ENCODE measurements around the gene LARP1B.
"Not testable (repeated sequence)": the region's sequence is repeated elsewhere in the genome, so short reads cannot be mapped to it uniquely, and the experiment has no call there.

The LARP1B gene

GRCh38 chr4:128141866-128142265 lies 80.8 kb downstream of the LARP1B start:
- no peak for DNase-seq

- no peak for DNase-seq
These were observed 84.6 kb downstream of the LARP1B start for GRCh38 chr4:128145727-128146126.

DNA sequence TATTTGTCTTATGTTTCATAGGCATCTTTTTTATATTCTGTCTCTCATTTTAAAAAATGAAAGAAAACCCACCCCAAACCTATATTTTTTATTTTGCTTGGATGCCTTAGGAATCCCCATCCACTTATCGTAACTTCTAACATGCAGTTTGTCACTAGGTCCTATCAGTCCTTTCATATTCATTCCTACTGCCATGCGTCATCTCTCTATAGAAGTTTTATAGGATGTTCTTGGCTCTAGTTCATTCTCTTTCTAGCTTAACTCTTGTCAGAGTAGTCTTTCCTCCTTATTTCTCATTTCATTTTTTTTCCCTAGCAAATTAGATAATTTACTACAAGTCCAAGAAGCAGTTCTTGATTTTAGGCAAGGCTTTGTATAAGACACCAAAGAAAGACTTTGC lies 92.7 kb downstream of the LARP1B start:
- no peak for DNase-seq

- DNase-seq: no peak
These were observed 94.2 kb downstream of the LARP1B start for GRCh38 chr4:128155231-128155855.

- DNase-seq: no peak
These were observed 94.9 kb downstream of the LARP1B start for GRCh38 chr4:128155874-128156456.

GRCh38 chr4:128156472-128156871 lies 95.4 kb downstream of the LARP1B start:
- DNase-seq: not testable (repeated sequence)

GRCh38 chr4:128158894-128159293 lies 97.8 kb downstream of the LARP1B start:
- DNase-seq: no peak

- DNase-seq: no peak
These were observed 98.9 kb downstream of the LARP1B start for GRCh38 chr4:128159967-128160366.

DNA sequence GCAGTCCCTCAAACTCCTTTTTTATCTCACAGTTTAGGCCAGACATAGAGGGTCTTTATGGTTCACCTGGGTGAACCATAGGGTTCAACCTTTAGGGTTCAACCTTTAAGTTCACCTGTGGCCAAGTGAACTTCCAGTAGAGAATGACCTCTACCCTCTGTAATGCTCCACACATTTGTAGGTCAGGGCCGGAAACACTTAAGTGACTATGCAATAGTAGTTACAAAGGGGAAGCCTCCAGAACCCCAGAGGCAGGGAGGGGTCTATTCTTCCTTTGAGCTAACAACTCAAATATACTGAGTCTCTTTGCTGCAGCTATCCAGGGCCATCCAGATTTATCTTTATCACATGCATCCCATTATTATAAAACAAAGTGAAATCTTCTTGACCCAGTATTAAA lies 100.0 kb downstream of the LARP1B start:
- no peak for DNase-seq

GRCh38 chr4:128162434-128162833 lies 101.3 kb downstream of the LARP1B start:
- DNase-seq: no peak

- DNase-seq: no peak
These were observed 102.3 kb downstream of the LARP1B start for GRCh38 chr4:128163177-128164117.

GRCh38 chr4:128166982-128167381 lies 105.9 kb downstream of the LARP1B start:
- DNase-seq: no peak

- no peak for DNase-seq
These were observed 107.6 kb downstream of the LARP1B start for GRCh38 chr4:128168701-128169100.

GRCh38 chr4:128169245-128169644 lies 108.1 kb downstream of the LARP1B start:
- no peak for DNase-seq

GRCh38 chr4:128176643-128177042 lies 115.5 kb downstream of the LARP1B start:
- DNase-seq: no peak

- no peak for DNase-seq
These were observed 116.4 kb downstream of the LARP1B start for GRCh38 chr4:128177498-128177897.

GRCh38 chr4:128186623-128187022 lies 125.5 kb downstream of the LARP1B start:
- DNase-seq: no peak

- DNase-seq: peak; percentile 26
These were observed 130.1 kb downstream of the LARP1B start for GRCh38 chr4:128191115-128191781.

DNA sequence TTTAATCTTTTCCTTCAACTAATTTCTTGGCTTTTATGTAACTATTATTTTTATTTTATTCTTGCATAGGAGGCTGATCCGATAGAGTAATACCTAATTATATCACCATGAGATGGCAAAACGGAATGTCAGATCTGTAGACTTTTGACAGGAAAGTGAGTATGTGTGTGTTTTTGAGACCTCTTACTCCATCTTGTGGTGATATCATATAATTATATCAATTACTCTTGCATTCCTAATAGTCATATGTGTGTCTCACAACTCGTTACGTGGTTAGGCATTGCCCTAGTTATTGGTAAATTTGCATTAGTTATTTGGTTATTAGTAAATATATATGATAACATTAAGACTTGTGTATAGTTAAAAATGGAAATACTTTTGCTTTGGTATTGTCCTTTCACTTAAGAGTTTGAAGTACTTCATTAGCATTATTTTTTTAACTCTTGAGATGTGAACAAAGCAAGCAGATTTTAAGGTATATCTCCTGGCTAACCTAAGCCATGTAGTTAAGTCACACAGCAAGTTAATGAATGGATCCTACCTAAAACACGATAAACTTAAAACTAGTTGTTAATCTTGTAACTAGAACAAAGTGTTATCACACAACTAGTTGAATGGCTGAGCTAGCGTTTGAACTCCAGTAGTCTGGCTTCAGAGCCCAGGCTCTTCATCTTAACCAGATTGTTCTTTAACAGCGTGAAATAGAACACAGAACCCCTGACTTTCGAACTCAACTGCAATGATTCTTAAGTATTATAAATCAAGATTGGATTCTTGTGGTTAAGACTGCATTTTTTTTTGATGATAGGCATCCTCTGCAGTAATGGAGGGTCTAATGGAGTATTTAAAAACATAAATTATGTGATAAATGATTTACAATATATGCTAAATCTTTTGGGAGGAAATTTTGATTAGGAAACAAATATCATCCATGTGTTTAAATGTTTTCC lies 159.4 kb downstream of the LARP1B start:
- DNase-seq: no peak

DNA sequence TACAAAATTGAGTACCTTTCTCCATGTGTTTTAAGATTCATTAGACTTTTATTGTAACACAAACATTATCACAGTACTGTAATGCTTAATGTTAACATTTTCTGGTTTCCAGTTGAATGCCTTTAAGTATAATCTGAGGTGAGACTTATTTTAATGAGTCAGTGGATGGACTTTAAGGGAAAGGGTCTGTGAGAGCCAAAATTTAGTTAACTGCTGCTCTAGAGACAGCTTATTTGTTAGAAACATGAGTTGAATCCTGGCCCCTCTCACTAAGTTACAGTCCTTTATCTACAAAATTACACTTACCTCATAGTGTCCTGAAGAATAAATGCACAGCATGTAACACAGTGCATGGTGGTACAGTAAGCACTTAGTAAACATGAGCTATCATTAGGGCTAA lies 160.5 kb downstream of the LARP1B start:
- DNase-seq: no peak

DNA sequence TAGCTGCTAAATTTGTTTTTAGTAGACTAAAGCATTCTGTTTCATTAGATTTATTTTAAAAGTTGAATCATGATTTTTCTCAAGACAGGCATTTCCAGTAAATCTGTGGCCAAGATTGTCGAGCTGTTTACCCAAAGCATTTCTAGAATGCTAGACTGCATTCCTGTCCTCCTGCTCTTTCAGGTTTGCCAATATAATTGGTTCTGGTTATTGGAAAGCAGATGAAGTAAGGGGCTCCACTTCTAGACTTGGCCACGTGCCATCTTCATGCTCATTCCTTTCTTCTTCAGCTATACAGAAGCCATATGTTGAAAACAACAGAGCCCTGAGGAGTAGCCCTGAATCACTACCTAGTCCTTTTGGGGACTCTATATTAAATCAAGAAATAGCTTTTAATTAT lies 164.0 kb downstream of the LARP1B start:
- no peak for DNase-seq

DNA sequence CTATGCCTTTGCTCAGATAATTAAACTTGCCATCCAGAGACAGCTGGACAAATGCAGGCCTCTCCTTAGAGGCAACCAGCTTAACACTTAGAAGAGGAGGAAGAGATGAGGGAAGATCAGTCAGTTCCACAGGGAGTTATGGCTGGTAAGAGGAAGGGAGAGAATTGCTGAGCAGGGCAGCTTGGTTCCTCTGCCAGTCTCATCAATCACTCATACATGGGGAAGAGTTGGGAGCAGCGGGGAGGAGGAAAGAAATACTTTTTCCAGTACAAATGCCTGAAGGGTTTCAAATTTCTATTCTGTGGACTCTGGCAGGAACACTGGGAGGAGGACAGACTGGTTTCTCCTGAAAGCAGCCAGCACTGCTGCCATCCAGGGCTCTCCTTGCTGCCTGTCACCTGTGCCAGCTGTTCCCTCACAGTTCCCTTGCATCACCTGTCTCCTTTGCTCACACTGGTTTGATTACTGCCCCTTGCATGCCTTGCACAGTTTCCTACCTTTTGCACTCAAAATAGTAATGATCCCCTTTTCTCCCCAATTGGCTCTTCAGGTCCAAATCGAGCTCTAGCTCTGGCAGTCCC lies 167.0 kb downstream of the LARP1B start:
- DNase-seq: peak; percentile 55
